GM21360 (cell line): ENCODE results near the gene CHRD.

Source experiments
- ATAC-seq: cut with Tn5 transposase; IDR thresholded peaks from one replicate; pipeline ENCODE4 v1.9.1; 2021; ENCODE audit warnings: mild to moderate bottlenecking, moderate library complexity; ENCODE audit not compliant: unreplicated experiment

Gene CHRD

DNA sequence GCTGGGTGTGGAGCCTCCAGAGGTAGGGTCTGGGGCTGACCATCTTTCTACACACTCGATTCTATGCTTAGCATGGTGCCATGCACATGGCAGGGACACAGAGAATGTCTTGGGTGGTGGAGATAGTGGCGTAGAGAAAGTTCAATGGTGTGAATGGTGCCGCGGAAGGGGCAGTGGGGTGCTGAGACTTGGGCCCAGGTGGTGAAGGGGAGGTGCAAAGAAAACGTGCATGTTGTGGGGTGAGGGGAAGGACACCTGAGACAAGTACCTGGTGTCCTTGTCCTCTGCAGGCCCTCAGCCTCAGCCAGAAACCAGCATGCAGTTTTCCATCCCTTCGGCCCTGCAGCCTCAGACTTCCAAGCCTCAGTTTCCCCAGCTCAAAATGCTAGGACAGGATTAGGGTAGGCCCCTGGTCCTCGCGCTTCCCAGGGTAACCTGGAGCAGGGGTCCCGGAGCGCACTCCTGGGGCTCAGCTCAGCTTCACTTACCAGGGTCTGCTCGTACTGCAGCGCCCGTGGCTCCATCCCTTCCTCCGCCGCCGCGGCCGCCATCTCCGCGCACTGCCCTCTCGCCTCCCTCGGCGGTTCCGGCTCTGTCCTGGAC lies 18.8 kb upstream of the CHRD start:
- no peak for ATAC-seq

DNA sequence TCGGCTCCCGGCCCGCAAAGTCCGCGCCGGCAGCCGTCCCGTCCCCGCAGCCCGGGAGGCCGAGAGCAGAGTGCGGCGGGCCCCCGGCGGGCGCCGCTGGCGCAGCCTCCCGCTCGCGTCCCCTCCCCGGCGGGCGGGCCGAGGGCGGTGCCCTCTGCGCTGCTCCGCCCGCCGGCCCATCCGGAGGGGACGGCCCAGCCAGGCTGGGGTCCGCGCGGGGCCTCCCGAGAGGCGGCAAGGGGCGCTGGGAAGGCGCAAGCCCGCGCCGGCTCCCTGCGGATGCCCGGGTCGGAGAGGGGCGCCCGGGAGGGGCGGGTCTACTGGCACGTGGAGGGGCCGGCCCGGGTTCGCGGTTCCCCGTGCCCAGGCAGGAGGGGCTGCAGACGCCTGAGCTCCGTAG lies 18.3 kb upstream of the CHRD start, which contains the start of the genes CLCN2 and POLR2H:
CLCN2 (minus strand) TSS at position 74 of the 400 bp plus-strand sequence. CDS start 126 bp downstream, outside the sequence.
POLR2H (plus strand) TSS at position 179 of the 400 bp plus-strand sequence. CDS start 1,783 bp downstream, outside the sequence.
- ATAC-seq = peak; percentile 34

DNA sequence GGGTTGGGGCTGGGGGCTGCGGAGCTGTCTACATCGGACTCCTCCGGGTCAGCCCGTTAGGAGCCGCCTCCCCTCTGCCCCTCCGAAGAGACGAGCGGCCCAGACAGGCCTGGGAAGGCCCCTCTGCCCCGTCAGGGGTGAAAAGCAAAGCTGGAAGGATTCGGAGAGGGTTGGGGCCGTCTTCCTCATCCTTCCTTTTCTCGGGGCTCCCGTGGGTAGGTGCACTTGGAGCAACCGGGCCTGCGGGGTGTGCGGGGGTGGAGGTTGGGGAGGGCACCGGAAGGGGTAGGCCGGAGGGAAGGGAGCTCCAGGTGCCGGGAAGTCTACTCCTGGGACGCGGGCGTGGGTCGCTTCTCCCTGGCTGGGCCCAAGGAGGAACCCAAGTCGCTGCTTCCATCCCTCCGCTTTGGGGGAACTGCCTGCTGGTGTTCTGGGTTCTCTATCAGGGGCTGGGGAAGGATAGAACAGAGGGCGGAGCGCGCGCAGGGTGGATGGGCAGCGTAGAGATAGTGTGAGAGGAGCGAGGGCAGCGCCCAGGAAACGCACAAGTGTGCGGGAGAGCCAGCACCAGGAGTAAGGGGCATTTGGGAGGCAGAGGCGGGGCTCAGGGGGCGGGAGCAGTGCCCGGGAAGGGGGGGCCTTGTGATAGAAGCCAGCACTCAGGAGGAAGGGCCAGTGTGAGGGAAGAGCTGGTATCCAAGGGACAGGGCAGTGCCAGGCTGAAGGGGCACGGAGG lies 17.8 kb upstream of the CHRD start:
- peak; percentile 1 for ATAC-seq

DNA sequence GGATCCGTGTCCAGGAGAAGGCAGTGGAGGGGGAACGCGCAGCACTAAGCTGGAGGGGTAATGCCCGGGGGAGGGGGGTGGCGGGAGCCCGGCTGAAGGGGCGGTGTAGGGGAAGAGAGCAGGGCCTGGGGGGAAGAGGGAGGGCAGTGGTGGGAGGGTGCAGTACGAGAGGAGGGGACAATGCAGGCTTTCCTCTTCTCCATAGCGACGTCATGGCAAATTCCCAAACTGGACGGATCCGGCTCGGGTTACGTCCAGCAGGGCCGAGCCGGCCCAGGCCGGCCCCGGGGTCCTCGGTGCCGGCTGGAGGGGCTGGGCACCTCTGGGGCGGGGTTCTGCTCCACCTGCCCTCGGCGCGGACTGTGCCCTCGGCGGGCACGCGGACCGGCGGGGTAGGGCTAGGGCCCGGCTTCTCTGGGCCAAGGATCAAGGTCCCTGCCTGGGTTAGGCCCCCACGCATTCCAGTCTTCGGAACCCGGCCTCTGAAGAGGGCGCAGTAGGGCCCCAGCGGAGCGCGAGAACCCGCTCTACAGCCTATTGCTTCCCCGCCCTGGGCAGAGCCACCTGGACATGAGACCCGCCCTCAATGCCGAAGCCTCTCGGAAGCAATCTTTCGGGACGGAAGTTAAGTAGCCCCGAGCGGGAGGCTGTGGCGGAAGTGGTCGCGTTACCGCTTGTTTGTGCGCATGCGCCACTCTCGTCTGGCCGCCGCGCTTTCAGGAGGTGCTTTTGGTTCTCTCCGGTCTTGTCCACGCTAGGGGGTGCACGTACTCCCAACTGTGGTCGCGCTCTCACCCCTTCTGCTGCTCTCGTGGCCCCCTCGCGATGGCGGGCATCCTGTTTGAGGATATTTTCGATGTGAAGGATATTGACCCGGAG lies 16.9 kb upstream of the CHRD start:
- peak; percentile 87 for ATAC-seq

DNA sequence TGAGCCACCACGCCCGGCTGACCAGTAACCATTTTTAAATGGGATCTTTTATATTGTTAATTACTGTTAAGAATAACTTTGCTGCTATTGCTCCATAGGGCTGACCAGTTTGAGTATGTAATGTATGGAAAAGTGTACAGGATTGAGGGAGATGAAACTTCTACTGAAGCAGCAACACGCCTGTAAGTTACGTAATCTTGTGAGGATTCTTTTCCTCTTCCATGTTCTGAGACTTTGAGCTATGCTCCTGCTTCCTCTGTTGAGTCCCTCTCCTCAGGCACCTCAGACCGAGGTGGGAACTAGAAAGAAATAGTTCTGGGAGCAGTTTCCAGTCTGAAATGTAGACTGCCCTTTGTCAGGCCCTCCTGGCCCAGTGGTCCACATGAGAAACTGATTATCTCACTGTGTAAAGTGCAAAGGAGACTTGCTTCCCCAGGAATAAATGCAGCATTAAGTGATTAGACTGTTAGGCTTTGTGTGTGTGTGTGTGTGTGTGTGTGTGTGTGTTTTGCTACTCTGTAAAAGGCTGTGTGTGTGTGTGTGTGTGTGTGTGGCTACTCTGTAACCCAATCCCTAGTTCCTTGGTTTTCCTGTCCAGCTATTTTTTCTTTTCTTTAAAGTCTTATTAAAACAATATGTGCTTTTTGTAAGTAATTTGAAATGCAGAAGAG lies 13.1 kb upstream of the CHRD start:
- ATAC-seq = no peak

DNA sequence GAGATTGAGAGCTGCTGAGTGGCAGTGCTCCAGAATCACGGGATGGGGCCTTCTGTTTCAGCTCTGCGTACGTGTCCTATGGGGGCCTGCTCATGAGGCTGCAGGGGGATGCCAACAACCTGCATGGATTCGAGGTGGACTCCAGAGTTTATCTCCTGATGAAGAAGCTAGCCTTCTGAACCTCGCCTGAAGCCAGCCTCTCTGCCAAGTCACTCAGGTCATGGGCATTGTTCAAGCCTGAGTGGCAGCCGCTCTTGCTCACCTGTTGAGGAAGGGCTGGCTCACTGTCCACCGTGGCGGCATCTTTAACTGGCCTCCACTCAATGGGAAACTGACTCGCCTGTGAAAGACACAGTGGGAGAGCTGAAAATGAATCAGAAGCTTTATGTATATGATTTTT lies 11.7 kb upstream of the CHRD start:
- ATAC-seq = no peak

DNA sequence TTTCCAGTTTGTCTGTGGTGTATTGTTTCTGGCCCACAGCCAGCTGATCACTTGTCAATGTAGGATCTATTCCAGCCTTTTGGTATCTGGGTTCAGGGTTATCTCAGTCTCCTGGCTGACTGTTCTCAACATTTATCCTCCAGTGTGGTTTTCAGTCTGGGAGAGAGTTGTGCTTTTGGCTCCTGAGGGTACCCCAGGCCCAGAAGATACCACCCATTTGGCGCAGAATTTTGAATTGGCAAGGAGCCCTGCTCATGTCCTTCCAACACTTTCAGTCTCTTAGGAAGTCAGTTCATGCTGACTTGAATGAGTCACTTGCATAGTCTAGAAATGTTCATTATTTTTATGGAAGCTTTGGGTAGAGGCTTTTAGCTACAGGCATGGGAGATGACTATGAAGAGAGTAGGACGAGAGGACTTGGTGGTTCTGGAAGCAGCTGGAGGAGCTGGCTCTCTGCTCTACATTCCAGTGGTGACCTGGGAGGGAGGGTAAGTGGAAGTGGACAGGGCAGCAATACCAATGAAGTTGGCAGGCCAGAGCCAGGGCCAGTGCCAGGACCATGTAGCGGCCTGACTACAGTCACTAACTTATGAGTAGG lies 11.2 kb upstream of the CHRD start:
- ATAC-seq = no peak

DNA sequence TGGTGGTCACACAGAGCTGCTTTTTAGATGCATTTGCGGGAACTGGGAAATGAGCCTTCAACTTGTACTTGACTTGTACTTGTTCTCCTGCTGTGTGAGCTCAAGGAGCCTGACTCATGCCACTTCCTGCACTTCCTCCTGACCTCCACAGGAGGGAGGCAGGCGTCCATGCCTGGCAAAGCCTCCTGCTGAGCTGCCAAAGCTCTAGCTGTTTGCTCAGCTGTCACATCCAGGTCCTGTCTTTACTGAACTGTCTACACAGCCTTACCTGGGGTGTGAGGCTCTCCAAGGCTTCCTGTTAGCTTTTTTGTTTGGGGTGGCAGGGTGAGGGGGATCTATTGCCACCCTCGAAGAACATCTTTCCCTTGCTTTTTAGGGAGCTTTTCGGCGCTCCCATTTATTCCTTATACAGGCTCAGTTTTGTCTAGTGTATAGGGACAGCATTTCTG lies 8.3 kb upstream of the CHRD start:
- ATAC-seq = peak; percentile 57

DNA sequence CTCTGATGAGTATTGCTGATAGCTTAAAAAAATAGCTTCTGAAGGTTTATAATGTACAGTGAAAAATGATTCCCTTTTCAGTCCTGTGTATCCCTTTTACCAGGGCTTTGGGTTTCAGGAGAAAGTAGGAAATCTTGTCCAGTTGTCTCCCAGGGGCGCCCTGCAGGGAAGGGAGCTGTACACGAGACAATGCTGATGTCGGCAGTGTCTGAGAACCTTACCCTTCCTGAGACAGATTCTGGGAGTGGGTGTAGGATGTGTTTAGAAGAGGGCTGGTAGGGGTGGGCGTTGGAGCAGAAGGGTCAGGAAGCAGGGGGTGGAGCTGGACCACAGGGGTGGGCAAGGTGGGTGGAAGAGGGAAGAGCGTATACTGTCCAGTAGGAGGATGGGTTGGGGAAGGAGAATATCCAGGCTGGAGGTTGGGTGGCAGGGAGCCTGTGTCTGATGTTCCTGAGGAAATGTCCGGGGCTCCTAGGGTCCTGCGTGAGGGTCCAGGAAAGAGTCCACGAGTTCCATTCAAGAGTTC lies 7.5 kb upstream of the CHRD start:
- ATAC-seq = no peak

DNA sequence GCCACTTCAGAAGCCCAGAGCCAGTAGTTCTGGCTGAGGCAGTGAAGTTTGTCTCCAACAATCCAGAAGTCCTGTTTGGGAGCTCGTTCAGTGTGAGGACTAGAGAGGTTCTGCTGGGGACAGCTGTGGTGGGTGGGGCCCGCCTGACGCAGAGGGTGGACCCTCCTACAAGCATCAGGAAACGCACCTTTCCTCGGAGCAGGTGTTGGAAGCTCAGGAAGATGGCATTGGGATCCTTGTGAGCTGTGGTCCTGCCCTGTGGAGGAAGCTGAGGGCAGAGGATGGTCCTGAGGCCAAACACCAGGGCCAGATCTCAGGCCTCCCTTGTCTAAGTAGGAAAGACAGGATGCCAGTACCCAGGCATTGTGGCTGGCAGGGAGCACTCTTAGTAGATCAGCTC lies 6.9 kb upstream of the CHRD start:
- no peak for ATAC-seq

DNA sequence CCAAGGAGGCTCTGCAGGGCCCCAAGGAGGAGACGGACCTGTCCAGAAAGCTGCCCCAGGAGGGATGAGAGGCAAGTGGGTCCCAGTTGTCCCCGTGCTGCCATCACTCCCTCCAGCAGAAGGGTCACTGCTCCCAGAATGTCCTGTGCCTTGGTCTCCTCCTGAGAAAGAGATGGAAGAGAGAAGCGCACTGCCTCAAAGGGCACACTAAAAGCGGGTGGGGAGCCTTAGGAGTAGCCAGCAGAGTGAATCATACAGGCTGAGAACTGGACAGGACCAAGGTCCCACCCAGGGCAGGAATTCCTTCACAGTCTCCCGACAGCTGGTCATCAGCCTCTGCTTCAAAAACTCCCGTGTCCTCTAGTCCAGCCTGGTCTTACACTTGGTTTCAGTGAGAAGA lies 6.4 kb upstream of the CHRD start:
- no peak for ATAC-seq

DNA sequence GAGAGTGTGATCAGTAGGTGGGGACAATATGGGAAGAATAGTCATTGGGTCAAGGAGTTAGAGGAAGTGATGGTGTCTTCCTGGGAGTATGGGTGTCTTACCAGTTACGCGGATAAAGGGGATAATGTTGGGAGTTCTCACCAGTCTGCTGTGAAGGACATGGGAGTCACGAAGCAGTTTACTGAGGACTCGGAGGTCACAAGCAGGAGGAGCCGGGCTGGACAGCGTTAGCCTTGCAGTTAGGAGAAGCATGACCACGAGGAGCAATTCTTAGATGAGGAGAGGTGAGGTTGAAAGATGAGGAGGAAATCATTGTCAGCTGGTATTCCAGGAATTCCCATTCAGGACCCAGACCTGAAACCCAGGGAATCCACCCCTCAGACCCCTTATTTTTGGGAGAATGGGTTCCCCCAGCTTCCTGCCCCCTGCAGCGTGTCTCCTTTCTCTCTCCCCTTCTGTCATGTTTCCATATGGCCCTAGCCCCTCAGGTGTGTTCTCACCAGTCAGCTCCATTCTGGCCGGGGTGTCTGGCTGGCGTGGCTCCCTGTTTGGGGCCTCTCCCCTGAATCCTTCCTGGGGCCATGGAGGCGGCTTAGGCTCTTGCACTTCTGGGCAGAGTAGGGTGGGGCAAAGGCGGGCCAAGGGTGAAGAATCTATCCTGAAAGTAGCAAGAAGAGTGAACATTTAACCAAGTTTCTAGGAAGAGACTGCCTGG lies 4.0 kb upstream of the CHRD start:
- no peak for ATAC-seq

DNA sequence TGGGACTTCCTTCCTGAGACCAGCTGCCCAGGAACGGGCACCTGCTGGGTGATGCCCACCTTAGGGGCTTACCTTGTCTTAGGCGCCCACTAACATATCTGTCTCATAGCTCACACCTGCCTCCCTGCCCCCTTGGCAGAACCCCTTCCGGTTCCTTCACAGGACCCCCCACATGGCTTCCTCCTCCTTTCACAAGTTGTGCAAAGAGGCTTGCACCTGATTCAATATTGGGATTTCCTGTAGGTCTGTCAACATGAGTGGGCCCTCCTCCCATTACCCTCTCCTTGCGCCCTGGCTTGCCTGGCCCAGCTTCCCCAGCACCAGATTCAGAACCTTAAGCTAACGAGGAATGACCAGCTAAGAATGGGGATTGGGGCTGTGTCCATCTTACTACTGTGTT lies 2.5 kb upstream of the CHRD start:
- ATAC-seq = no peak

DNA sequence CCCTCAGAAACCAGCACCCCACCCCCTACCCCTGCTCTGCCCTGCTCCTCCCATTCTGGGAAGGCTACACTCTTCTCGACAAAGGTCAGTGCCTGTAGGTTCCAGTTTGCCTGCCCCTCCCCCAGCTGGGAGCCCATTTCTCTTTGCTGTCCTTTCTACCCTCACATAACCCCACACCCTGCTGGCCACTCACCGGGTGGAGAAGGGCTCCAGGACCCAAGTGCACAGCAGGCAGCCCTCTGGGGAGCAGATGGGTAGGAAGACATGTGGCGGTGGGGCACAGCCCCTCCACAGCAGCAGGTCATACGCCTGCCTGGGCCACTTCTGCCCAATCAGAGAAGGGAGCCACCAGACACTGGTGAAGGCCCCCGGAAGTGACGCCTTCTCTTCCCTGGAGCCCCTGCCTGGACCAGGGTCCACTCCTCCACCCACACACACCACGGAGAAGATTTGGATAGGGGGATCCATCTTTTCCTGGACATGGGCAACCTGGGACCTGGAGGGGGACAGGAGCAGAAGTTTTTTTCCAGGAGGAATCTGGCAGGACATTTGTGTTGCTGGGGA lies 1.9 kb upstream of the CHRD start, which contains the start of gene THPO:
THPO (minus strand) TSS at position 326 of the 564 bp plus-strand sequence. CDS start 1,948 bp downstream, outside the sequence.
- ATAC-seq = no peak

DNA sequence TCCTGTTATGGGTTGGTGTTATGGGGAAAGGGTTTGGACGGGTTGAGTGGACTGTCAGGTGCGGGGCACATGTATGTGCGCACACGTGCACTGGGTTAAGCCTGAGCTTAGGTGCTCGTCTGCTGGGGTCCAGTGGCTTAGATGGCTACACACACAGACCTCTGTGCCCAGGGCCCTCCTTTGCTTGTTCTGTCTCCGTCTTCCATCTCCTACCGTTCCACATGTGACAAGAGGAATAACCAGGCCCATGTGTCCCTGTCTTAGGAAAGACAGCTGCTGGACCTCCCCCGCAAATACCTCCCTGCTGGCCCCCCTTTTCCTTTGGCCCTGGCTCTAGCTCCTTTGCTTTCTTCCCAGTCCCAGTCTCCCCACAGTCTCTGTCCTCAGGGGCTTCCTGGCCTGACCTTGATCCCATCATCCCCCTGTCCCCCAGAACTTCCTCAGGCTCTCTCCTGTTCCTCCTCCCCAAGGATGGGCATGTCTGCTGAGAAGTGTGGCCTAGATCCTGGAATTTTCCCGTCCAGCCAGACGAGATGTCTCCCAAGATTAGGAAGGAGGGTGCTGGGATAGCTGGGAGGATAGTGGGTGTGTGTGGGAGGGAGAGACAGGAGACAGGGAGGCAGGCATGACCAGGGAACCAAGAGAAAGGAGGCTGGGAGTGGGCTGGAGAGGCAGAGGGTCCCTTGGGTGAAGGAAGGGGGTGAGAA lies 1.1 kb upstream of the CHRD start:
- no peak for ATAC-seq

DNA sequence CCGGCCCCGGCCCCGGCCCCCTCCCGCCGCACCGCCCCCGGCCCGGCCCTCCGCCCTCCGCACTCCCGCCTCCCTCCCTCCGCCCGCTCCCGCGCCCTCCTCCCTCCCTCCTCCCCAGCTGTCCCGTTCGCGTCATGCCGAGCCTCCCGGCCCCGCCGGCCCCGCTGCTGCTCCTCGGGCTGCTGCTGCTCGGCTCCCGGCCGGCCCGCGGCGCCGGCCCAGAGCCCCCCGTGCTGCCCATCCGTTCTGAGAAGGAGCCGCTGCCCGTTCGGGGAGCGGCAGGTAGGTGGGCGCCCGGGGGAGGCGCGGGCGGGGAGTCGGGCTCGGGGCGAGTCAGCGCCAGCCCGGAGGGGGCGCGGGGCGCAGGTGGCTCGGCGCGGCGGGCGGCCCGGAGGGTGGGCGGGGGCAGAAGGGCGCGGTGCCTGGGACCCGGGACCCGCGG lies 352 bp downstream of the CHRD start:
- no peak for ATAC-seq

DNA sequence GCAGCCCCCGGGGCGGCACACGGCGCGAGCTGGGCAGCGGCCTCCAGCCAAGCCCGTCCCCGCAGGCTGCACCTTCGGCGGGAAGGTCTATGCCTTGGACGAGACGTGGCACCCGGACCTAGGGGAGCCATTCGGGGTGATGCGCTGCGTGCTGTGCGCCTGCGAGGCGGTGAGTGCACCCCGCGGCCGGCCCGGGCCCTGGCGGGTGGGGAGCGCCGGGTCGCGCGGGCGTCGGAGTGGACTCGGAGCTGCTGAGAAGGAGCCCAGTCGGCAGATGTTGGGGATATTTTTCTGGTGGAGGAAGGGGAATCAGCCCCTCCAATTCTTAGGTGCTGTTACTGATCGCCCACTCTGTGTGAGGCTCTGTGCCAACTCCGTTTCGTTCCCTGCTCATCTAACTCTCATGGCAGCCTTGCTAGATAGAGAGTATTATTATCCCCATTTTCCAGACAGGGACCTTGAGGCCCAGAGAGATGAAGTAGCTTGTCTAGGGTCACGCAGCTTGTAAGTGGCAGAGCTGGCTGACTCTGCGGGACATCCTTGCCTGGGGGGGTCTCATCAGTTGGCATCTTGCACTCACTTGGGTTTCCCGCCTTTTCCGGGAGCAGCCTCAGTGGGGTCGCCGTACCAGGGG lies 890 bp downstream of the CHRD start:
- ATAC-seq = no peak
